Thyroid gland (tissue), 4 donors: ENCODE data around the gene NDUFA1. TPM values are rescaled to one million over a fixed set of nuclear protein-coding genes. Genes with fewer than 3 reads are reported as not detected.
"Not testable (repeated sequence)": the region's sequence is repeated elsewhere in the genome, so short reads cannot be mapped to it uniquely, and the experiment has no call there.

ENCODE experiments used
- DNase-seq, 2 donors: peaks; one replicate each; pipeline ENCODE4 v3.0.0-alpha.2; 2019
- H3K27ac ChIP-seq, 3 donors: fragments of 200-600 bp; sonication (generic); 1 replicate in 2 of 3; 2 replicates in 1 of 3; pipeline ENCODE4 v1.5.1; 2016 to 2019; ENCODE audit warnings: mild to moderate bottlenecking in 1 of 3, moderate library complexity in 1 of 3
- H3K27me3 ChIP-seq: fragments of 200-600 bp; sonication (generic); one replicate; pipeline ENCODE4 v1.5.1; 2019
- H3K36me3 ChIP-seq, 2 donors: fragments of 200-600 bp; sonication (generic); one replicate each; pipeline ENCODE4 v1.5.1; 2016 to 2019
- H3K4me1 ChIP-seq, 2 donors: fragments of 200-600 bp; sonication (generic); one replicate each; pipeline ENCODE4 v1.5.1; 2017 to 2019
- H3K4me3 ChIP-seq, 3 donors: fragments of 200-600 bp; sonication (generic); replicated peaks in 1 of 3; 1 replicate in 2 of 3; 2 replicates in 1 of 3; pipeline ENCODE4 v1.5.1; 2016; ENCODE audit warnings: mild to moderate bottlenecking in 1 of 3
- H3K9me3 ChIP-seq: fragments of 200-600 bp; sonication (generic); one replicate; pipeline ENCODE4 v1.5.1; 2017
- POLR2A ChIP-seq, 2 donors: fragments of 450-650 bp; IDR thresholded peaks; one replicate each; pipeline ENCODE4 v1.6.1; 2017; ENCODE audit warnings: antibody characterized with exemption in 2 of 2, mild to moderate bottlenecking in 2 of 2, moderate library complexity in 1 of 2
- WGBS, 2 donors: methylation state at CpG; one replicate each; pipeline ENCODE4 v1.1.5; 2017; 5-methylcytosine and 5-hydroxymethylcytosine counted together
- intact Hi-C: fragments of 100-400 bp; cut with DNase I; formaldehyde crosslinking; loops from one replicate; pipeline ENCODE4 v1.15.1; 2023
- total RNA-seq, 4 donors: library from RNA; depleted of rRNA; stranded (reverse); fragments of >200 nt; gene quantifications; one replicate each; pipeline ENCODE4 v1.2.3, GENCODE V29; 2016
- TF ChIP-seq, protein P1 (sequence below), 6 experiments: fragments of 200-600 bp in 3 of 6; fragments of 450-650 bp in 3 of 6; sonication (generic) in 3 of 6; IDR thresholded peaks; one replicate each; pipeline ENCODE4 v1.5.1; 2016 to 2019; ENCODE audit warnings: antibody characterized with exemption in 6 of 6, mild to moderate bottlenecking in 2 of 6, inconsistent platforms in 1 of 6, moderate library complexity in 1 of 6

Gene NDUFA1
- total RNA-seq, 4 donors from 2014 or later: 36.2 to 80.0 (median 66.6) TPM

DNA sequence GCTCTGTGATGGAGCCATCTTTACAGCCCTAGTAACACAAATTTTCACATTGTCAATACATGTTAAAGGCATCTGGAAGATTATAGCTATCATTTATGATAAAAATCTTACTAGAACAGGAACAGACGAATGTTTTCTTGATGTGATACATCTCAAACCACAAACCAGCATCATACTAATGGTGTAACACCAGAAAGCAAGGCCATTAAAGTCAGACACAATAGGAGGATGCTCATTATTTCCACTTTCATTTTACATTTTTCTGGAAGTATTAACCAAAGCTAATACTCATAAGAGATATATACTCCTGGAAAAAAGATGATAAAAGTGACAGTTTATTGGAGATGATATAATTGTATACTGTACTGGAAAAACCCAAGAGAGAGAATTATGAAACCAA is 29.3 kb downstream of the NDUFA1 start:
- TF ChIP-seq, protein P1, sequence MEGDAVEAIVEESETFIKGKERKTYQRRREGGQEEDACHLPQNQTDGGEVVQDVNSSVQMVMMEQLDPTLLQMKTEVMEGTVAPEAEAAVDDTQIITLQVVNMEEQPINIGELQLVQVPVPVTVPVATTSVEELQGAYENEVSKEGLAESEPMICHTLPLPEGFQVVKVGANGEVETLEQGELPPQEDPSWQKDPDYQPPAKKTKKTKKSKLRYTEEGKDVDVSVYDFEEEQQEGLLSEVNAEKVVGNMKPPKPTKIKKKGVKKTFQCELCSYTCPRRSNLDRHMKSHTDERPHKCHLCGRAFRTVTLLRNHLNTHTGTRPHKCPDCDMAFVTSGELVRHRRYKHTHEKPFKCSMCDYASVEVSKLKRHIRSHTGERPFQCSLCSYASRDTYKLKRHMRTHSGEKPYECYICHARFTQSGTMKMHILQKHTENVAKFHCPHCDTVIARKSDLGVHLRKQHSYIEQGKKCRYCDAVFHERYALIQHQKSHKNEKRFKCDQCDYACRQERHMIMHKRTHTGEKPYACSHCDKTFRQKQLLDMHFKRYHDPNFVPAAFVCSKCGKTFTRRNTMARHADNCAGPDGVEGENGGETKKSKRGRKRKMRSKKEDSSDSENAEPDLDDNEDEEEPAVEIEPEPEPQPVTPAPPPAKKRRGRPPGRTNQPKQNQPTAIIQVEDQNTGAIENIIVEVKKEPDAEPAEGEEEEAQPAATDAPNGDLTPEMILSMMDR (IDR thresholded peaks at IDR 0.05): no peak
- TF ChIP-seq POLR2A (IDR thresholded peaks at IDR 0.05): no peak
- WGBS, 2 donors: 77 to 90% methylated on average over 1 of the region's 1 CpG
- Histone ChIP-seq H3K36me3 (no peaks in the 10 kb centered on the region), H3K27me3 (no peaks in the 10 kb centered on the region), H3K27ac (no peak overlapping the region), H3K4me3 (no peak overlapping the region), H3K9me3 (no peaks in the 10 kb centered on the region), H3K4me1 (no peaks in the 10 kb centered on the region)
- DNase-seq: no peak
- intact Hi-C loops: no loop called here

DNA sequence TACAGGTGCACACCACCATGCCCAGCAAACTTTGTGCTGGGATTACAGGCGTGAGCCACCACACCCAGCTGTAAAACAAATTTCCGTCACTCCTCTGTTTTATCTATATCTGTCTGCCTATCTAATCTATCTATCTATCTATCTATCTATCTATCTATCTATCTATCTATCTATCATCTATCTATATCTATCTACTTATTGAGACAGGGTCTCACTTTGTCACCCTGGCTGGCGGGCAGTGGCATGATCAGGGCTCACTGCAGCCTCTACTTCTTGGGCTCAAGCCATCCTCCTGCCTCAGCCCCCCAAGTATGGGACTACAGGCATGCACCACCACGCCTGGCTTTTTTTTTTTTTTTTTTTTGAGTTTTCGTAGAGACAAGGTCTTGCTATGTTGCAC is 44.7 kb downstream of the NDUFA1 start:
- Histone ChIP-seq H3K4me3 (no peak overlapping the region), H3K36me3 (no peaks in the 10 kb centered on the region), H3K9me3 (no peaks in the 10 kb centered on the region), H3K27ac (no peak overlapping the region), H3K4me1 (no peaks in the 10 kb centered on the region), H3K27me3 (no peaks in the 10 kb centered on the region)
- intact Hi-C loops: no loop called here
- no peak for DNase-seq
- no peak for TF ChIP-seq POLR2A (IDR thresholded peaks at IDR 0.05)
- TF ChIP-seq, protein P1 (IDR thresholded peaks at IDR 0.05): no peak
- WGBS, 2 donors: 97 to 98% methylated on average over 5 of the region's 5 CpGs

DNA sequence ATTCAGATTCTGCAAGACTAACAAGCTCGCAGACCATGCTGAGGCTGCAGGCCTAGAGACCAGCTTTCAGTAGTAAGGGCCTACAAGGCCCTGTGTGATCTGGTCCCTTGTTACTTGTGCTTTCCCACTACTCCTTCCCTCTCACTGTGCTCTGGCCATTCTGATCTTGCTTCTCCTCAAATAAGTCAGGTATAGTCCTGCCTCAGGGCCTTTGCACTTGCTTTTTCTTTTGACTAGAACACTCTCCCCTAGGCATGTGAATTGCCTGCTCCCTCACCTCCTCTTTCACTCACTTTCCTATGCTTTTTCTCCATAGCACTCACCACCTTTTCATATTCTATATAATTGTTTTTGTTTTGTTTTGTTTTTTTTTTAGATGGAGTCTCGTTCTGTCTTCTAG is 46.2 kb downstream of the NDUFA1 start:
- DNase-seq: no peak
- TF ChIP-seq POLR2A (IDR thresholded peaks at IDR 0.05): no peak
- TF ChIP-seq, protein P1 (IDR thresholded peaks at IDR 0.05): no peak
- Histone ChIP-seq H3K4me1 (no peaks in the 10 kb centered on the region), H3K27ac (no peak overlapping the region), H3K4me3 (no peak overlapping the region), H3K9me3 (no peaks in the 10 kb centered on the region), H3K36me3 (no peaks in the 10 kb centered on the region), H3K27me3 (no peaks in the 10 kb centered on the region)
- intact Hi-C loops: no loop called here
- 100% methylated on average over 2 of the region's 2 CpGs for WGBS, 2 donors

DNA sequence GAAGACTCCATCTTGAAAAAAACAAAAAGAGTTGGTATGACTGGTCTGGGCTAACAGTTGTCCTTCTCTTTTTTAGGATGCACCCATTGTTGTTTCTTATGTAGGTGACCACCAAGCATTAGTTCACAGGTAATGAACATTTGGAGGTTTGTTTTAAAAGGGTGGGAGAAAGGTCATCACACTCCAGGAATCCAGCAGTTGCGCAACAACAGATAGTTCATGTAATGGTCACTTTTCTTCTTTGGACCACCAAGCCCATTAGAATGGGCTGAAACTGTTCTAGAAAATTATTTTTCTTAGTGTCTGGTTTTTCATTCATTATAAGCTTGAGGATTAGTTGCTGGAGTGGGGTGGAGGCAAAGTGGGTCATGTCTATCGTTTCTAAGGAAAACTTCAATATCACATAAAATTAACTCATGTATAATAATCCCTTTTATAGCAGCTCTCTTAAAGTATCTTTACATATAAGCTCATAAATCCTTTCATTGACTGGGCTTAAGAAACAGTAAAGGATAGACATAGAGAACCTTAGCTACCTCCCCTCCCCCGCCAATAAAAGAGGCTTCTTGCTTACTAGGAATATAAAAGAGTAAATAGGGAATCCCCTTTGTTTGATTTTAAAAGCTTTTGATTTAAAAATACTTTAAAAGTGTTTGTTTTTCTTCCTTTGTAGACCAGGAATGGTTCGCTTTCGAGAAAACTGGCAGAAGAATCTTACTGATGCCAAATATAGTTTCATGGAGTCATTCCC is 48.4 kb downstream of the NDUFA1 start:
- H3K4me1 ChIP-seq: no peaks in the 10 kb centered on the region
- no peaks in the 10 kb centered on the region for H3K9me3 ChIP-seq
- no peak for TF ChIP-seq POLR2A (IDR thresholded peaks at IDR 0.05)
- TF ChIP-seq, protein P1 (IDR thresholded peaks at IDR 0.05): no peak
- no peak overlapping the region for H3K4me3 ChIP-seq
- WGBS, 2 donors: 89 to 94% methylated on average over 5 of the region's 5 CpGs
- H3K27ac ChIP-seq: no peak overlapping the region
- peaks cover 0 to 6% of the 10 kb centered on the region in 2 donors for H3K36me3 ChIP-seq
- intact Hi-C loops: no loop called here
- DNase-seq: no peak
- H3K27me3 ChIP-seq: no peaks in the 10 kb centered on the region

DNA sequence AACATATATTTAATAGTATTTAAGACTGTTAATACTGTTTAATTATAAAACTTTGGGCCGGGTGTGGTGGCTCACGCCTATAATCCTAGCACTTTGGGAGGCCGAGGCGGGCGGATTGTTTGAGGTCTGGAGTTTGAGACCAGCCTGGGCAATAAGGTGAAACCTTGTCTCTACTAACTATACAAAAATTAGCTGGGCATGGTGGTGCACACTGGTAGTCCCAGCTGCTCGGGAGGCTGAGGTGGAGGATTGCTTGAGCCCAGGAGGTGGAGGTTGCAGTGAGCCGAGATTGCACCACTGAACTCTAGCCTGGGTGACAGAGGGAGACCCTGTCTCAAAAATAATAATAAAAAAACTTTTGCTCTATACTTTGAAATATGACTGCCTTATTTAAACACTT is 50.8 kb downstream of the NDUFA1 start:
- WGBS, 2 donors: 97 to 99% methylated on average over 7 of the region's 7 CpGs
- H3K27ac ChIP-seq, H3K4me3 ChIP-seq, H3K9me3 ChIP-seq, H3K27me3 ChIP-seq, H3K4me1 ChIP-seq, DNase-seq, intact Hi-C loops: not testable (repeated sequence)
- peaks cover 0 to 11% of the 10 kb centered on the region in 2 donors for H3K36me3 ChIP-seq

Other genes with a start within 250 kb of the NDUFA1 start
- gene SEPTIN6, start 178.7 kb upstream of the NDUFA1 start, total RNA-seq: 10 to 100 TPM in 3 of 4 donors, 1 to 10 TPM in 1; 6.1 to 15.0 (median 14.6) TPM
- not detected for gene SOWAHD, start 113.2 kb upstream of the NDUFA1 start, total RNA-seq
- gene RPL39, start 80.2 kb upstream of the NDUFA1 start, total RNA-seq: 1,000 to 10,000 TPM in 3 of 4 donors, 100 to 1,000 TPM in 1; 609 to 3,222 (median 2,121) TPM
- 1 to 10 TPM; 3.2 to 4.4 (median 3.9) TPM for gene UPF3B, start 18.9 kb upstream of the NDUFA1 start, total RNA-seq
- gene RNF113A, start 99 bp upstream of the NDUFA1 start, total RNA-seq: 10 to 100 TPM; 10.1 to 18.0 (median 14.9) TPM
- gene AKAP14, start 24.1 kb downstream of the NDUFA1 start, total RNA-seq: not detected
- 10 to 100 TPM in 1 of 4 donors, 1 to 10 TPM in 3; 5.9 to 13.7 (median 8.1) TPM for gene NKAP, start 71.9 kb downstream of the NDUFA1 start, total RNA-seq
- under 1 TPM in 1 of 4 donors, not detected in 3; 0.13 TPM for gene RHOXF2B, start 205.9 kb downstream of the NDUFA1 start, total RNA-seq
- gene RHOXF1, start 244.1 kb downstream of the NDUFA1 start, total RNA-seq: not detected